Measurements from ENCODE around the gene TMBIM6. TPM values are rescaled to one million over a fixed set of nuclear protein-coding genes. Genes with fewer than 3 reads are reported as not detected.
"Not testable (repeated sequence)": the region's sequence is repeated elsewhere in the genome, so short reads cannot be mapped to it uniquely, and the experiment has no call there.

Gene TMBIM6
- total and polyA plus RNA-seq, 8 donors, result 79.6 to 606 (median 221) TPM

- Histone ChIP-seq H3K27me3 (no peaks in the 10 kb centered on the region), H3K9me3 (no peaks in the 10 kb centered on the region), H3K27ac (no peak overlapping the region), H3K4me1 (peaks cover 0 to 13% (median 0%) of the 10 kb centered on the region in 4 donors), H3K4me3 (no peak overlapping the region), H3K36me3 (no peaks in the 10 kb centered on the region)
- intact Hi-C loops (cut with DNase I; ENCODE audit: low total_unique reads), result no loop called here
- TF ChIP-seq POLR2A (IDR thresholded peaks at IDR 0.05) (no peak), CTCF (IDR thresholded peaks at IDR 0.05) (peak in 5 of 7 experiments; percentile 72 to 88 (median 78)), POLR2AphosphoS5 (IDR thresholded peaks at IDR 0.05) (peak in 1 of 3 donors; percentile 32), EP300 (IDR thresholded peaks at IDR 0.05) (no peak)
- DNase-seq, result peak; percentile 79 to 80
- 47 to 55% (median 52%) methylated on average over 19 of the region's 19 CpGs for WGBS, 5 donors
These were observed 36.7 kb downstream of the TMBIM6 start for GRCh38 chr12:49777800-49778748.

- H3K9me3 ChIP-seq, result no peaks in the 10 kb centered on the region
- H3K4me1 ChIP-seq, result peaks cover 0 to 23% (median 9%) of the 10 kb centered on the region in 4 donors
- no peaks in the 10 kb centered on the region for H3K36me3 ChIP-seq
- no peak for TF ChIP-seq POLR2A (IDR thresholded peaks at IDR 0.05)
- no peak for TF ChIP-seq EP300 (IDR thresholded peaks at IDR 0.05)
- no peak for TF ChIP-seq CTCF (IDR thresholded peaks at IDR 0.05)
- no peak for TF ChIP-seq POLR2AphosphoS5 (IDR thresholded peaks at IDR 0.05)
- DNase-seq, result no peak
- H3K4me3 ChIP-seq, result no peak overlapping the region
- intact Hi-C loops (cut with DNase I; ENCODE audit: low total_unique reads), result no loop called here
- no peaks in the 10 kb centered on the region for H3K27me3 ChIP-seq
- 73 to 93% (median 80%) methylated on average over 2 of the region's 2 CpGs for WGBS, 5 donors
- H3K27ac ChIP-seq, result no peak overlapping the region
These were observed 38.2 kb downstream of the TMBIM6 start for GRCh38 chr12:49779581-49779980.

GRCh38 chr12:49780914-49781313 is 39.6 kb downstream of the TMBIM6 start:
- H3K27me3 ChIP-seq; H3K36me3 ChIP-seq; H3K27ac ChIP-seq; H3K9me3 ChIP-seq; intact Hi-C loops (cut with DNase I; ENCODE audit: low total_unique reads); DNase-seq; H3K4me3 ChIP-seq: not testable (repeated sequence)
- H3K4me1 ChIP-seq, result peaks cover 0 to 28% (median 11%) of the 10 kb centered on the region in 4 donors
- WGBS, 5 donors, result 84 to 94% (median 92%) methylated on average over 6 of the region's 6 CpGs

GRCh38 chr12:49783917-49784676 is 42.7 kb downstream of the TMBIM6 start:
- H3K4me1 ChIP-seq, result peaks cover 0 to 16% (median 11%) of the 10 kb centered on the region in 4 donors
- WGBS, 5 donors, result 41 to 57% (median 54%) methylated on average over 7 of the region's 7 CpGs
- H3K27me3 ChIP-seq, result no peaks in the 10 kb centered on the region
- H3K4me3 ChIP-seq, result no peak overlapping the region
- TF ChIP-seq CTCF (IDR thresholded peaks at IDR 0.05) (no peak), POLR2AphosphoS5 (IDR thresholded peaks at IDR 0.05) (no peak), EP300 (IDR thresholded peaks at IDR 0.05) (no peak), POLR2A (IDR thresholded peaks at IDR 0.05) (no peak)
- peak in 1 of 2 donors; percentile 79 for DNase-seq
- H3K36me3 ChIP-seq, result no peaks in the 10 kb centered on the region
- H3K9me3 ChIP-seq, result no peaks in the 10 kb centered on the region
- intact Hi-C loops (cut with DNase I; ENCODE audit: low total_unique reads), result no loop called here
- H3K27ac ChIP-seq, result peak overlapping the region in 3 of 5 donors; percentile 16 to 26 (median 16)

Data from stomach (tissue), 9 donors.